AG09319 (cell line): ENCODE data around the gene CEBPB.
"Not testable (repeated sequence)": the region's sequence is repeated elsewhere in the genome, so short reads cannot be mapped to it uniquely, and the experiment has no call there.

Source experiments
- DNase-seq: peaks from one replicate; pipeline ENCODE4 v3.0.0-alpha.2; 2010; ENCODE audit warnings: low read depth; ENCODE audit errors: extremely low read depth
- TF ChIP-seq, protein P1 (sequence below): IDR thresholded peaks from 2 replicates; pipeline ENCODE4 v1.5.1; 2011; ENCODE audit warnings: low read depth, mild to moderate bottlenecking, inconsistent platforms, low read length, moderate library complexity

The CEBPB gene

GRCh38 chr20:50199703-50200102 is 9.1 kb downstream of the CEBPB start:
- no peak for DNase-seq
- TF ChIP-seq, protein P1, sequence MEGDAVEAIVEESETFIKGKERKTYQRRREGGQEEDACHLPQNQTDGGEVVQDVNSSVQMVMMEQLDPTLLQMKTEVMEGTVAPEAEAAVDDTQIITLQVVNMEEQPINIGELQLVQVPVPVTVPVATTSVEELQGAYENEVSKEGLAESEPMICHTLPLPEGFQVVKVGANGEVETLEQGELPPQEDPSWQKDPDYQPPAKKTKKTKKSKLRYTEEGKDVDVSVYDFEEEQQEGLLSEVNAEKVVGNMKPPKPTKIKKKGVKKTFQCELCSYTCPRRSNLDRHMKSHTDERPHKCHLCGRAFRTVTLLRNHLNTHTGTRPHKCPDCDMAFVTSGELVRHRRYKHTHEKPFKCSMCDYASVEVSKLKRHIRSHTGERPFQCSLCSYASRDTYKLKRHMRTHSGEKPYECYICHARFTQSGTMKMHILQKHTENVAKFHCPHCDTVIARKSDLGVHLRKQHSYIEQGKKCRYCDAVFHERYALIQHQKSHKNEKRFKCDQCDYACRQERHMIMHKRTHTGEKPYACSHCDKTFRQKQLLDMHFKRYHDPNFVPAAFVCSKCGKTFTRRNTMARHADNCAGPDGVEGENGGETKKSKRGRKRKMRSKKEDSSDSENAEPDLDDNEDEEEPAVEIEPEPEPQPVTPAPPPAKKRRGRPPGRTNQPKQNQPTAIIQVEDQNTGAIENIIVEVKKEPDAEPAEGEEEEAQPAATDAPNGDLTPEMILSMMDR = no peak

- no peak for DNase-seq
- TF ChIP-seq, protein P1 = no peak
Measured at GRCh38 chr20:50200482-50201104, 10.0 kb downstream of the CEBPB start.

DNA sequence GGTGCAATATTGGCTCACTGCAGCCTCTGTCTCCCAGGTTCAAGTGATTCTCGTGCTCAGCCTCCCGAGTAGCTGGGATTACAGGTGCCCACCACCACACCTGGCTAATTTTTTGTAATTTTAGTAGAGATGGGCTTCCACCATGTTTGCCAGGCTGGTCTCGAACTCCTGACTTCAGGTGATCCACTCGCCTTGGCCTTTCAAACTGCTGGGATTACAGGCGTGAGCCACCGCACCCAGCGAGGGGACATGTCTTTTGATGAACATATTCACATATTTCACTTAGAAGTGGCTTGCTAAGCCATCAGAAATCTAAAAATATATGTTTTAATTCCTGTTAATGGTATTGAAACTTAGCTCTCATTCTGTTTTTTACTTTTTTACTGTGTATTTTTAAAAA is 11.1 kb downstream of the CEBPB start:
- not testable (repeated sequence) for DNase-seq

DNA sequence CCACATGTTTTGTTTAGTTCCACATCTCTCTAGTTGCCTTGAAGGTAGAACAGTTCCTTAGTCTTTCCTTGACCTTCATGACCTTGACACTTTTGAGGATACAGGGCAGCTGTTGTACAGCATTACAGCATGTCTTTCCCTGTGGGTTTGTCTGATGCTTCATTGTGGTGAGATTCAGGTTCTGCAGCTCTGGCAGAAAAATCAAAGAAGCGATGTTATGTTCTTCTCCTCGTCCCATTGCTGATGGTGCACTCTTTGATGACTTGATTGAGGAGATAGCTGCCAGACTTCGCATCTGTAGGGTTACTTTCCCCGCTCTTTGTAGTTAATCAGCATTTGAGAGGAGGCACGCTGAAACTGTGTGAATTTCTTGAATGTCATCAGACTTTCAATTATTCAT is 12.0 kb downstream of the CEBPB start:
- no peak for DNase-seq
- TF ChIP-seq, protein P1 = no peak

DNA sequence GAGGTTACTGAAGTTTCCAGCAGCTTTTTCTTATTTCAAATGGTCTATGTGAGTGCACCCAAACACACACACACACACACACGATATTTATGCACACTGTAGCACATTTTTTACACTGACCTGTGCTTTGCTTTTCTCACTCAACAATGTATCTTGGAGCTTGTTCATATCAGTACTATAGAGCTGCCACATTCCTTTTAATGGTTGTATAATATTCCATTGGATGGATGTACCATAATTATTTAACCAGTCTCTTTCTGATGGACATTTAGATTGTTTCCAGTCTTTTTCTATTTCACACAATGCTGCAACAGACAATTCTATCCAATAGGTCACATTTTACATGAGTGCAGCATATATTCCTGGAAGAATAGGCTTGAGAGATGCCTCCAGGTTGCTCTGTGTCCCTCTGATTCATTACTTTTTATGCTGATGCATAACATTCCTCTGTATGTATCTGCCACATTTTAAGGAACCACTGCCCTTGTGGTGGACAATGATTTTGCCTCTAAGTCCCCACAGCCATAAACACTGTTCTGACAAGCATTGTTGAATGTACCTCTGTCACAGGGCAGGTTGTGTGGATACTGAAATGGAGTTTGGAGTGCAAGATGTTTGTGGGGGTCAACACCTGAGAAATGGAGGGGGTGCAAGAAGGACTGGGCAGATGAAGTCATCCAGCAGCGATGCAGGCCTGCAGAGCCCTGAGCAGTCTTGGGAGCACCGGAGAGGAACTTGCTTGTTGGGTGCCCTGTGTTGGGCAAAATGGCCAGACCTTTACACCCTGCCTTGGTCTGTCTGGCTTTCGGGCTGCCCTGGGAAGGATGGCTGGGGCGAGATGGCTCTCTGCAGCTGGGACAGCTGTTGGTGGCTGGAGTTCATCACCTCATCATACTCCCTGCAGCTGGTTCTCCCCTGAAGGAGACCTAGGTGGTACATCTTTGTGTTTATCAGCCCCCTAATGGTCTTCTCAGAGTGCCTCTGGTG is 13.6 kb downstream of the CEBPB start:
- DNase-seq = no peak
- TF ChIP-seq, protein P1 = no peak

DNA sequence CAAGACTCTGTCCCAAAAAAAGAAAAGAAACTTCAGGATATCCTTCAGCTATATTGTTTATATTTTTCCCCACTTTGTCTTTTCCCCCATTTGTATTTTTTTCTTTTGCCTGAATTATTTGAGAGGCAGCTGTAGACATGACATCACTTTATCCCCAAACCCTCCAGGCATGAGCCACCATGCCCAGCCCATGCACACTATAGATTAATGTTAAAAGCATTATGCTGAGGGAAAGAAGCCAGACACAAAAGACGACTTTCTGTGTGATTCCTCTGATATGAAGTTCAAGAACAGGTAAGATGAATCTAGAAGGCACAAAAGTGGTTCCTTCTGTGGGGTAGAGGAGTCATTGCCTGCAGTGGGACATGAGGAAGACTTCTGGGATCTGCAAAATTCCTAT is 16.4 kb downstream of the CEBPB start:
- TF ChIP-seq, protein P1 = no peak
- DNase-seq = no peak

DNA sequence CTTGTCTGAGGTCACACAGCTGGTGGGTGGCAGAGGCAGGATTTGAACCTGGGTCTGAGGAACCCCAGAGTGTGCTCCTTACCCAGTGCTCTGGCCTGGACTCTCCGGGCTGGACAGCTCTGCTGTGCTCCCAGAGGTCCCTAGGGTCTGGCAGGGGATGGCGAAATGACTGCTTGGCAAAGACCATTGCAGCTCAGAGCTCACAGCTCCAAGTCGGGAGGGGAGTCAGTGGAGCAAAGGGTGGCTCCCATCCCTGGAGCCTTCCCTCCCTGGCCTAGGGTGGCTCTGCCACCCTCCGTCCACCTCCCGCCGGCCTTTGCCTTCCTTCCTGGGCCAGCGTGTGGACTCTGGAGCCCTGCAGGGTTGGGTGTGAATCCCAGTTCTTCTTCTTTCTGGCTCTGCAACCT is 17.5 kb downstream of the CEBPB start:
- TF ChIP-seq, protein P1 = no peak
- no peak for DNase-seq

- DNase-seq = not testable (repeated sequence)
Measured at GRCh38 chr20:50208815-50209214, 18.2 kb downstream of the CEBPB start.
